HepG2 (cell line): ENCODE results near the gene ASXL3. TPM values are rescaled to one million over a fixed set of nuclear protein-coding genes. Genes with fewer than 3 reads are reported as not detected.

Experiments
- ATAC-seq: fragments of 200-7000 bp; cut with Tn5 transposase; 3 replicates; pipeline ENCODE4 v1.9.1; 2020; ENCODE audit warnings: mild to moderate bottlenecking, moderate library complexity
- BruUV-seq: library from RNA; stranded (reverse); fragments of 400-500 nt; replicated peaks from 2 replicates; lab custom pipeline; 2021; lab: Mats Ljungman, UMichigan
- CTCF ChIA-PET: fragments of 300-600 bp; formaldehyde crosslinking; extraction: SDS; loops from one replicate; lab custom pipeline; 2021; ENCODE audit warnings: low total read pairs, inconsistent platforms, low intra/inter-chr PET ratio; lab: Yijun Ruan, JAX
- POLR2A ChIA-PET: fragments of 350-600 bp; sonication (Branson Sonifier 250); formaldehyde crosslinking; loops from one replicate; lab custom pipeline; 2020; ENCODE audit warnings: antibody characterized with exemption, inconsistent platforms; lab: Yijun Ruan, JAX
- DNase-seq: peaks from one replicate; pipeline ENCODE4 v3.0.0-alpha.2; 2015; ENCODE audit warnings: low spot score
- FAIRE-seq: peaks from 3 replicates; lab custom pipeline; 2011; peaks lifted over from hg19 to GRCh38; lab: Jason Lieb, UNC
- H2AFZ ChIP-seq: one replicate; pipeline ENCODE4 v1.6.1; 2011; ENCODE audit warnings: low read length, inconsistent platforms
- H3K27ac ChIP-seq: fragments of 300-600 bp; 3 replicates; pipeline ENCODE4 v1.8.0; 2011; ENCODE audit warnings: mixed run types, mild to moderate bottlenecking, mixed read lengths, low read length, inconsistent platforms; ENCODE audit not compliant: insufficient read depth; ENCODE audit errors: extremely low read length
- H3K27me3 ChIP-seq, 2 experiments: fragments of 200-600 bp in 1 of 2; 2 replicates in 1 of 2; 3 replicates in 1 of 2; pipeline versions ENCODE4 v1.6.0 to v1.8.0; 2011; ENCODE audit warnings: low read length in 2 of 2, mild to moderate bottlenecking in 2 of 2, moderate library complexity in 2 of 2, inconsistent platforms in 1 of 2; ENCODE audit not compliant: insufficient read depth in 2 of 2, control insufficient read depth in 1 of 2
- H3K36me3 ChIP-seq, 2 experiments: fragments of 200-600 bp in 1 of 2; replicated peaks in 1 of 2; 2 replicates in 1 of 2; 3 replicates in 1 of 2; pipeline versions ENCODE4 v1.5.1 to v1.8.0; 2011; ENCODE audit warnings: low read length in 2 of 2, inconsistent platforms in 1 of 2; ENCODE audit not compliant: insufficient read depth in 2 of 2, control insufficient read depth in 1 of 2
- H3K4me1 ChIP-seq: 2 replicates; pipeline ENCODE4 v1.5.1; 2012; ENCODE audit warnings: low read length, inconsistent platforms; ENCODE audit not compliant: insufficient read depth
- H3K4me2 ChIP-seq: 2 replicates; pipeline ENCODE4 v1.6.0; 2011; ENCODE audit warnings: low read depth, low read length, inconsistent platforms
- H3K4me3 ChIP-seq, 3 experiments: fragments of 200-600 bp in 1 of 3; sonication (generic), shearing (Covaris generic) in 1 of 3; replicated peaks in 1 of 3; 2 replicates each; pipeline ENCODE4 v1.5.1; 2011 to 2016; ENCODE audit warnings: low read length in 3 of 3, inconsistent platforms in 2 of 3, low read depth in 2 of 3, mild to moderate bottlenecking in 2 of 3, control low read depth in 1 of 3, mixed read lengths in 1 of 3; ENCODE audit not compliant: insufficient read depth in 1 of 3
- H3K79me2 ChIP-seq: one replicate; pipeline ENCODE4 v1.6.1; 2011; ENCODE audit warnings: low read length, inconsistent platforms; ENCODE audit not compliant: insufficient read depth
- H3K9ac ChIP-seq: 2 replicates; pipeline ENCODE4 v1.6.0; 2011; ENCODE audit warnings: mild to moderate bottlenecking, low read depth, low read length, inconsistent platforms; ENCODE audit not compliant: insufficient read depth
- H3K9me3 ChIP-seq: 2 replicates; pipeline ENCODE4 v1.5.1; 2012; ENCODE audit warnings: mild to moderate bottlenecking, low read length
- H4K20me1 ChIP-seq: 2 replicates; pipeline ENCODE4 v1.6.0; 2011; ENCODE audit warnings: inconsistent platforms, mild to moderate bottlenecking, low read length, moderate library complexity; ENCODE audit not compliant: insufficient read depth
- CBFB ChIP-seq: sonication (generic); formaldehyde crosslinking; IDR thresholded peaks from 2 replicates; pipeline ENCODE4 v1.4.0; 2020; ENCODE audit warnings: missing genetic modification reagents
- FOXK1 ChIP-seq: sonication (generic); formaldehyde crosslinking; IDR thresholded peaks from 2 replicates; pipeline ENCODE4 v1.4.0; 2020; ENCODE audit warnings: low read depth, missing genetic modification reagents, borderline replicate concordance
- NFATC3 ChIP-seq: sonication (generic); formaldehyde crosslinking; IDR thresholded peaks from 2 replicates; pipeline ENCODE4 v1.5.1; 2020; ENCODE audit warnings: mild to moderate bottlenecking, missing genetic modification reagents
- PHB2 ChIP-seq: fragments of 450-650 bp; IDR thresholded peaks from 2 replicates; pipeline ENCODE4 v1.6.1; 2018; ENCODE audit not compliant: partially characterized antibody
- REXO4 ChIP-seq: sonication (generic); formaldehyde crosslinking; IDR thresholded peaks from 2 replicates; pipeline ENCODE4 v1.8.0; 2022; ENCODE audit warnings: missing genetic modification reagents, mild to moderate bottlenecking, borderline replicate concordance
- RXRB ChIP-seq: IDR thresholded peaks from 2 replicates; pipeline ENCODE4 v1.6.1; 2016; ENCODE audit warnings: borderline replicate concordance, missing genetic modification reagents, missing compliant biosample characterization
- SMARCE1 ChIP-seq: fragments of 450-650 bp; IDR thresholded peaks from 2 replicates; pipeline ENCODE4 v1.6.1; 2017; ENCODE audit warnings: borderline replicate concordance
- SRY ChIP-seq: sonication (generic); formaldehyde crosslinking; IDR thresholded peaks from 2 replicates; pipeline ENCODE4 v1.8.0; 2022; ENCODE audit warnings: mild to moderate bottlenecking, missing genetic modification reagents
- TP53 ChIP-seq: sonication (generic); formaldehyde crosslinking; conservative IDR thresholded peaks from 2 replicates; pipeline ENCODE4 v1.4.0; 2020; ENCODE audit warnings: missing genetic modification reagents
- ZFP82 ChIP-seq: sonication (generic); formaldehyde crosslinking; IDR thresholded peaks from 2 replicates; pipeline ENCODE4 v1.5.1; 2020; ENCODE audit warnings: mild to moderate bottlenecking, missing genetic modification reagents, borderline replicate concordance
- ZIK1 ChIP-seq: sonication (generic); formaldehyde crosslinking; IDR thresholded peaks from 2 replicates; pipeline ENCODE4 v1.5.0; 2020; ENCODE audit warnings: mild to moderate bottlenecking, low read depth, missing genetic modification reagents, borderline replicate concordance
- ZNF235 ChIP-seq: sonication (generic); formaldehyde crosslinking; IDR thresholded peaks from 2 replicates; pipeline ENCODE4 v1.8.1; 2023; ENCODE audit warnings: mild to moderate bottlenecking, missing genetic modification reagents, borderline replicate concordance
- ZNF263 ChIP-seq: sonication (generic); formaldehyde crosslinking; IDR thresholded peaks from 2 replicates; pipeline ENCODE4 v1.4.0; 2020; ENCODE audit warnings: missing genetic modification reagents
- ZNF30 ChIP-seq: sonication (generic); formaldehyde crosslinking; IDR thresholded peaks from 2 replicates; pipeline ENCODE4 v1.5.0; 2020; ENCODE audit warnings: mild to moderate bottlenecking, missing genetic modification reagents
- ZNF383 ChIP-seq: sonication (generic); formaldehyde crosslinking; IDR thresholded peaks from 2 replicates; pipeline ENCODE4 v1.4.0; 2020; ENCODE audit warnings: missing genetic modification reagents, mild to moderate bottlenecking, borderline replicate concordance
- ZNF781 ChIP-seq: sonication (generic); formaldehyde crosslinking; IDR thresholded peaks from 2 replicates; pipeline ENCODE4 v1.5.1; 2020; ENCODE audit warnings: borderline replicate concordance, mild to moderate bottlenecking, missing genetic modification reagents; ENCODE audit errors: not compliant biosample characterization
- ZSCAN21 ChIP-seq: sonication (generic); formaldehyde crosslinking; IDR thresholded peaks from 2 replicates; pipeline ENCODE4 v1.8.0; 2022; ENCODE audit warnings: mild to moderate bottlenecking, missing genetic modification reagents, moderate library complexity, borderline replicate concordance
- ZSCAN9 ChIP-seq: IDR thresholded peaks from 2 replicates; pipeline ENCODE4 v1.6.1; 2016; ENCODE audit warnings: borderline replicate concordance
- WGBS: methylation state at CpG from one replicate; pipeline ENCODE4 v1.1.6; 2017; ENCODE audit warnings: low lambda C conversion rate; 5-methylcytosine and 5-hydroxymethylcytosine counted together
- in situ Hi-C: cut with HindIII; loops from 2 replicates; pipeline ENCODE4 v1.10.0; 2017; ENCODE audit warnings: low pct_unique_long_range_greater_than_20kb; ENCODE audit not compliant: extremely low pct_ligation_motif_present
- intact Hi-C: fragments of 100-400 bp; cut with micrococcal nuclease; formaldehyde crosslinking; loops from one replicate; pipeline ENCODE4 v1.10.0; 2022; ENCODE audit not compliant: unreplicated experiment
- polyA plus RNA-seq, 8 experiments: library from polyadenylated mRNA; depleted of rRNA in 3 of 8; stranded (reverse) in 7 of 8; unstranded in 1 of 8; fragments of >200 nt; fragmentation: Illumina TruSeq in 4 of 8; extraction: Trizol in 4 of 8; gene quantifications; 2 replicates each; pipeline versions ENCODE4 v1.2.1 to v1.2.3, GENCODE V29; 2011 to 2016; ENCODE audit warnings: low read depth in 4 of 8, missing spikeins in 1 of 8, mixed read lengths in 1 of 8; ENCODE audit not compliant: insufficient read depth in 1 of 8
- total RNA-seq, 5 experiments: library from RNA; depleted of rRNA; stranded (reverse); fragments of >200 nt; fragmentation: Illumina TruSeq; extraction: Trizol; gene quantifications; 2 replicates each; pipeline ENCODE4 v1.2.3, GENCODE V29; 2016; ENCODE audit warnings: low read depth in 1 of 5
- TF ChIP-seq, protein P1 (sequence below): sonication (generic); formaldehyde crosslinking; IDR thresholded peaks from 2 replicates; pipeline ENCODE4 v1.8.0; 2023; ENCODE audit warnings: mild to moderate bottlenecking, missing genetic modification reagents
- TF ChIP-seq, protein P2 (sequence below): sonication (generic); formaldehyde crosslinking; IDR thresholded peaks from 2 replicates; pipeline ENCODE4 v1.5.0; 2020; ENCODE audit warnings: missing genetic modification reagents, mild to moderate bottlenecking, borderline replicate concordance

Gene ASXL3
- total and polyA plus RNA-seq, 2 of the 13 experiments (the other 11 are each of a cell fraction or from before 2014, with no cell fraction given) = not detected

DNA sequence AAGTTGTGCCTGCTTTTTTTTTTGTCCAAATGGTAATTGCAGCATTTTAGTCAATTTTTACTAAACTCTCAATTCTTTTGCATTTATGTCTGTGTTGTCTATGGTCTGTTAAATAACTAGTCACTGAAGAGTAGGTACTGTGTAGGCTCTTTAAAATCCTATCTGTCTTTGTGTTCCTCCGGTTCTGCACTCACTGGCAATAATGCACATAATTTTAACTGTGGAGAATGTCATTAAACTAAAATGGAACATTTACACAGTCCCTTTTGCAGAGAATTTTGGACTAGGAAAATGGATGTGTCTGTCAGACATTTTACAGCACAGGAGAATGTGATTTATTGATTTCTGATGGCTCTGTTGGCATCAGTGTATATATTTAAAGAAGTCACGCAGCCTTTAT, 116.6 kb downstream of the ASXL3 start (continued):
- no peak for TF ChIP-seq ZFP82 (CRISPR knock-in tag)
- TF ChIP-seq, all 625 proteins: peak for 0

GRCh38 chr18:33696332-33697162, 118.5 kb downstream of the ASXL3 start:
- in situ Hi-C loops = no loop called here
- Histone ChIP-seq H3K9me3 (no peaks in the 10 kb centered on the region), H3K36me3 (no peaks in the 10 kb centered on the region), H2AFZ (no peak overlapping the region), H3K27me3 (no peaks in the 10 kb centered on the region), H3K9ac (no peak overlapping the region), H3K4me3 (no peak overlapping the region), H3K79me2 (no peaks in the 10 kb centered on the region), H3K4me1 (no peaks in the 10 kb centered on the region), H3K4me2 (no peak overlapping the region), H4K20me1 (no peaks in the 10 kb centered on the region), H3K27ac (no peak overlapping the region)
- TF ChIP-seq ZNF30 (CRISPR knock-in tag) (no peak), PHB2 (no peak), REXO4 (CRISPR knock-in tag) (no peak), ZNF263 (CRISPR knock-in tag) (no peak), ZNF383 (no peak), ZSCAN21 (CRISPR knock-in tag) (no peak), CBFB (CRISPR knock-in tag) (no peak), TP53 (CRISPR knock-in tag) (no peak), ZNF781 (CRISPR knock-in tag) (no peak), SRY (CRISPR knock-in tag) (no peak), FOXK1 (CRISPR knock-in tag) (no peak), SMARCE1 (no peak), ZIK1 (CRISPR knock-in tag) (no peak), RXRB (CRISPR knock-in tag) (no peak), NFATC3 (CRISPR knock-in tag) (no peak), ZSCAN9 (CRISPR knock-in tag) (no peak), ZNF235 (no peak)
- TF ChIP-seq, protein P1, sequence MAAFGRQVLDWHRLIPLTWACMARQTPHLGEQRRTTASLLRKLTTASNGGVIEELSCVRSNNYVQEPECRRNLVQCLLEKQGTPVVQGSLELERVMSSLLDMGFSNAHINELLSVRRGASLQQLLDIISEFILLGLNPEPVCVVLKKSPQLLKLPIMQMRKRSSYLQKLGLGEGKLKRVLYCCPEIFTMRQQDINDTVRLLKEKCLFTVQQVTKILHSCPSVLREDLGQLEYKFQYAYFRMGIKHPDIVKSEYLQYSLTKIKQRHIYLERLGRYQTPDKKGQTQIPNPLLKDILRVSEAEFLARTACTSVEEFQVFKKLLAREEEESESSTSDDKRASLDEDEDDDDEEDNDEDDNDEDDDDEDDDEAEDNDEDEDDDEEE (CRISPR knock-in tag) = no peak
- TF ChIP-seq, protein P2, sequence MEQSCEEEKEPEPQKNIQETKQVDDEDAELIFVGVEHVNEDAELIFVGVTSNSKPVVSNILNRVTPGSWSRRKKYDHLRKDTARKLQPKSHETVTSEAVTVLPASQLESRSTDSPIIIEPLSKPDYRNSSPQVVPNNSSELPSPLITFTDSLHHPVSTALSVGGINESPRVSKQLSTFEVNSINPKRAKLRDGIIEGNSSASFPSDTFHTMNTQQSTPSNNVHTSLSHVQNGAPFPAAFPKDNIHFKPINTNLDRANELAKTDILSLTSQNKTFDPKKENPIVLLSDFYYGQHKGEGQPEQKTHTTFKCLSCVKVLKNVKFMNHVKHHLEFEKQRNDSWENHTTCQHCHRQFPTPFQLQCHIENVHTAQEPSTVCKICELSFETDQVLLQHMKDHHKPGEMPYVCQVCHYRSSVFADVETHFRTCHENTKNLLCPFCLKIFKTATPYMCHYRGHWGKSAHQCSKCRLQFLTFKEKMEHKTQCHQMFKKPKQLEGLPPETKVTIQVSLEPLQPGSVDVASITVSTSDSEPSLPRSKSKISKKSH (CRISPR knock-in tag) = no peak
- ATAC-seq = no peak
- 6% methylated on average over 3 of the region's 3 CpGs for WGBS
- no TSS peak for BruUV-seq
- CTCF ChIA-PET = no interaction called here
- POLR2A ChIA-PET = no interaction called here
- no peak for FAIRE-seq
- intact Hi-C loops = no loop called here
- DNase-seq = no peak
